T-cell (primary cell): ENCODE data around the gene GSTM5. TPM values are rescaled to one million over a fixed set of nuclear protein-coding genes. Genes with fewer than 3 reads are reported as not detected.

Experiments used
- ATAC-seq, 4 experiments: fragments of 200-7000 bp in 3 of 4; fragments of 150-1000 bp in 1 of 4; cut with Tn5 transposase; replicated peaks in 1 of 4; 1 replicate in 3 of 4; 2 replicates in 1 of 4; pipeline ENCODE4 v1.10.0; 2021; ENCODE audit warnings: moderate library complexity in 3 of 4, mild to moderate bottlenecking in 2 of 4, moderate number of reproducible peaks in 1 of 4
- CTCF ChIA-PET, 2 donors: fragments of 300-600 bp; sonication (Branson Sonifier 250); formaldehyde crosslinking; loops; one replicate each; lab custom pipeline; 2022; ENCODE audit warnings: antibody characterized with exemption in 2 of 2; lab: Charles Lee
- POLR2A ChIA-PET, 2 donors: fragments of 300-600 bp; sonication (Branson Sonifier 250); formaldehyde crosslinking; loops; one replicate each; lab custom pipeline; 2022; ENCODE audit warnings: antibody characterized with exemption in 2 of 2; lab: Charles Lee
- DNase-seq, 35 experiments: peaks; one replicate each; pipeline versions ENCODE4 v3.0.0 to v3.0.0-alpha.2; 2013 to 2023
- H3K27ac ChIP-seq: one replicate; pipeline ENCODE4 v1.5.1; 2013; ENCODE audit warnings: low read length
- H3K27me3 ChIP-seq, 2 experiments: replicated peaks in 1 of 2; 1 replicate in 1 of 2; 2 replicates in 1 of 2; pipeline versions ENCODE4 v1.6.1 to v1.7.0; 2013; ENCODE audit warnings: low read length in 1 of 2, mixed read lengths in 1 of 2; ENCODE audit not compliant: control insufficient read depth in 2 of 2, insufficient read depth in 2 of 2; ENCODE audit errors: extremely low read depth in 1 of 2
- H3K36me3 ChIP-seq, 2 donors: 1 replicate in 1 of 2; 2 replicates in 1 of 2; pipeline versions ENCODE4 v1.6.1 to v1.7.0; 2013; ENCODE audit warnings: low read length in 1 of 2; ENCODE audit not compliant: control insufficient read depth in 2 of 2, insufficient read depth in 1 of 2; ENCODE audit errors: extremely low read depth in 1 of 2
- H3K4me1 ChIP-seq, 2 experiments: 1 replicate in 1 of 2; 2 replicates in 1 of 2; pipeline versions ENCODE4 v1.6.1 to v1.7.0; 2013; ENCODE audit warnings: low read length in 2 of 2, mixed read lengths in 1 of 2; ENCODE audit not compliant: insufficient read depth in 2 of 2, control insufficient read depth in 1 of 2; ENCODE audit errors: extremely low read depth in 1 of 2
- H3K4me3 ChIP-seq, 2 donors: 1 replicate in 1 of 2; 2 replicates in 1 of 2; pipeline versions ENCODE4 v1.5.1 to v1.7.0; 2013; ENCODE audit warnings: mild to moderate bottlenecking in 2 of 2, low read length in 1 of 2, moderate library complexity in 1 of 2; ENCODE audit not compliant: control insufficient read depth in 1 of 2; ENCODE audit errors: extremely low read depth in 1 of 2
- H3K9me3 ChIP-seq: 2 replicates; pipeline ENCODE4 v1.7.0; 2013
- H3K27ac Mint-ChIP-seq, 2 donors: one replicate each; pipeline ENCODE4 v1.8.0; 2020 to 2021; ENCODE audit warnings: mild to moderate bottlenecking in 2 of 2, mixed read lengths in 2 of 2
- H3K27me3 Mint-ChIP-seq, 2 donors: one replicate each; pipeline ENCODE4 v1.8.0; 2021 to 2022; ENCODE audit warnings: mixed read lengths in 2 of 2
- H3K36me3 Mint-ChIP-seq: one replicate; pipeline ENCODE4 v1.8.0; 2021; ENCODE audit warnings: mixed read lengths
- H3K4me1 Mint-ChIP-seq, 3 donors: one replicate each; pipeline ENCODE4 v1.8.0; 2020 to 2022; ENCODE audit warnings: mixed read lengths in 3 of 3, mild to moderate bottlenecking in 1 of 3
- H3K4me3 Mint-ChIP-seq, 3 donors: one replicate each; pipeline ENCODE4 v1.8.0; 2020 to 2022; ENCODE audit warnings: mild to moderate bottlenecking in 3 of 3, mixed read lengths in 3 of 3, moderate library complexity in 3 of 3
- H3K9me3 Mint-ChIP-seq, 3 donors: one replicate each; pipeline ENCODE4 v1.8.0; 2020 to 2022; ENCODE audit warnings: mixed read lengths in 3 of 3
- WGBS: methylation state at CpG from one replicate; pipeline ENCODE4 v1.1.5; 2013; ENCODE audit warnings: missing lambda C conversion rate; ENCODE audit not compliant: insufficient coverage; 5-methylcytosine and 5-hydroxymethylcytosine counted together
- total RNA-seq, 35 experiments: library from RNA in 6 of 35; stranded (reverse) in 6 of 35; fragments of 120-200 nt in 1 of 35; gene quantifications; one replicate each; pipeline versions ENCODE4 v1.2.1 to v1.2.4 and lab custom pipeline; 2013 to 2026

The GSTM5 gene
- total RNA-seq, 5 donors from 2014 or later (not counting 1 experiment from before 2014, with no cell fraction given): 0.12 to 0.63 (median 0.23) TPM

GRCh38 chr1:109716121-109716520, 4.1 kb downstream of the GSTM5 start:
- Mint-ChIP-seq H3K27me3 (peaks cover 17 to 19% of the 10 kb centered on the region in 2 donors), H3K36me3 (no peaks in the 10 kb centered on the region), H3K4me3 (no peak overlapping the region), H3K9me3 (no peaks in the 10 kb centered on the region), H3K4me1 (peaks cover 0 to 1% (median 0%) of the 10 kb centered on the region in 3 donors), H3K27ac (no peak overlapping the region)
- DNase-seq (no peak), ATAC-seq (no peak)
- POLR2A ChIA-PET: no interaction called here
- 100% methylated on average over 2 of the region's 3 CpGs for WGBS
- H3K36me3 ChIP-seq: no peaks in the 10 kb centered on the region
- H3K4me1 ChIP-seq: peaks cover 0 to 7% of the 10 kb centered on the region in 2 experiments
- CTCF ChIA-PET: no interaction called here
- H3K9me3 ChIP-seq: no peaks in the 10 kb centered on the region
- H3K4me3 ChIP-seq: no peak overlapping the region
- no peak overlapping the region for H3K27ac ChIP-seq
- peaks cover 0 to 25% of the 10 kb centered on the region in 2 experiments for H3K27me3 ChIP-seq

DNA sequence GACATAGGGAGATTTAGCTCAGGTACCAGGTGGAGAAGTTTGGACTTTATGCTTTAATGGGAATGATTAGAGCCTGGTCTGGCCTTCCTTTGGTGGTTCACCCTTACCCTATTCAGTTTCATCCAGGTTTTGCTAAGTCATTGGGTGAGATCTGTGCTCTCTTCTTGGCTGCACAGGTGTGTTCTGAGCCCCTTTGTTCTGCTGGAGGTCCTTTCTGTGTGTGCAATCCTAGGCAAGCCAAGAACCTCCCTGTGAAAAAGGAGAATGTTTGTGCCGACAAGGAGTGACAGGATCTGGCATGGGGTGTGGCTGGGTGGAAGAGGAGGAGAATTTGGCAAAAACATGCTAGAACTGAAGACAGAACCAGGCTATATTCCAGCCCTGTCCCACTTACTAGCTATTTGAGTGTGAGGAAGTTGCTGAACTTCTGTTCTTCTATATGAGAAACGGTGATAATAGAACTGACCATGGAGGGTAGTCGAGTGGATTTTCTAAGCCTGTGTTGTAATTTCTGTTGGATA, 4.6 kb downstream of the GSTM5 start:
- Mint-ChIP-seq H3K36me3 (no peaks in the 10 kb centered on the region), H3K27me3 (peaks cover 17 to 18% of the 10 kb centered on the region in 2 donors), H3K9me3 (no peaks in the 10 kb centered on the region), H3K4me3 (no peak overlapping the region), H3K4me1 (peaks cover 0 to 1% (median 0%) of the 10 kb centered on the region in 3 donors), H3K27ac (no peak overlapping the region)
- H3K36me3 ChIP-seq: no peaks in the 10 kb centered on the region
- H3K4me3 ChIP-seq: no peak overlapping the region
- no peaks in the 10 kb centered on the region for H3K9me3 ChIP-seq
- CTCF ChIA-PET: no interaction called here
- DNase-seq (no peak), ATAC-seq (no peak)
- H3K27me3 ChIP-seq: peaks cover 0 to 25% of the 10 kb centered on the region in 2 experiments
- H3K27ac ChIP-seq: no peak overlapping the region
- H3K4me1 ChIP-seq: peaks cover 0 to 7% of the 10 kb centered on the region in 2 experiments
- 83% methylated on average over 3 of the region's 3 CpGs for WGBS
- POLR2A ChIA-PET: no interaction called here

GRCh38 chr1:109717729-109718128, 5.7 kb downstream of the GSTM5 start:
- Mint-ChIP-seq H3K27ac (no peak overlapping the region), H3K27me3 (peaks cover 17% of the 10 kb centered on the region in 2 donors), H3K9me3 (no peaks in the 10 kb centered on the region), H3K4me1 (no peaks in the 10 kb centered on the region), H3K36me3 (no peaks in the 10 kb centered on the region), H3K4me3 (no peak overlapping the region)
- POLR2A ChIA-PET: no interaction called here
- H3K4me3 ChIP-seq: no peak overlapping the region
- WGBS: 90% methylated on average over 2 of the region's 5 CpGs
- CTCF ChIA-PET: no interaction called here
- H3K4me1 ChIP-seq: no peaks in the 10 kb centered on the region
- H3K27me3 ChIP-seq: peaks cover 0 to 18% of the 10 kb centered on the region in 2 experiments
- H3K27ac ChIP-seq: no peak overlapping the region
- H3K9me3 ChIP-seq: no peaks in the 10 kb centered on the region
- no peaks in the 10 kb centered on the region for H3K36me3 ChIP-seq
- DNase-seq (no peak), ATAC-seq (no peak)

DNA sequence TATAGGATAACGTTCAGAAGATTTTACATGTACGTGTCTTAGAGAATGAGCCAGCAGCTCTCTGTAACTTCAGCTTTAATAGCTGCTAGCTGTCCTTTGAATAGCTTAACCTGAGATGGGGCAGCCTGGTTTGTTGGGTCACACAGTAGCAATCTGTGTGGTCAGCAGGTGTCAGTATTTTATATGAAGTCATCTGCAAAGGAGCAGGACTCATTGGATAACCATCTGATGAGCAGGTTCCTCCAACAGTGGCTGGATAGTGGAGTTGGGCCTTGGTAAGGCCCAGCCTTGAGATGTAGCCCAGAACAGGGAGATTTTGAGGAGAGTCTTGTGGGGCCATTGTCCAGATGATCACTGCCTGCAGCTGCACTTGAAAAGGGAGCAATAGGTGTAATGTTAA, 6.4 kb downstream of the GSTM5 start:
- ChIA-PET POLR2A (no interaction called here), CTCF (no interaction called here)
- H3K4me1 ChIP-seq: no peaks in the 10 kb centered on the region
- H3K27me3 Mint-ChIP-seq: peaks cover 14% of the 10 kb centered on the region in 2 donors
- no peak overlapping the region for H3K27ac Mint-ChIP-seq
- H3K4me3 Mint-ChIP-seq: no peak overlapping the region
- 84% methylated on average over 2 of the region's 2 CpGs for WGBS
- H3K36me3 Mint-ChIP-seq: no peaks in the 10 kb centered on the region
- no peaks in the 10 kb centered on the region for H3K4me1 Mint-ChIP-seq
- ATAC-seq (no peak), DNase-seq (no peak)
- H3K27me3 ChIP-seq: peaks cover 0 to 16% of the 10 kb centered on the region in 2 experiments
- H3K9me3 ChIP-seq: no peaks in the 10 kb centered on the region
- no peak overlapping the region for H3K4me3 ChIP-seq
- no peaks in the 10 kb centered on the region for H3K36me3 ChIP-seq
- H3K27ac ChIP-seq: no peak overlapping the region
- H3K9me3 Mint-ChIP-seq: no peaks in the 10 kb centered on the region

DNA sequence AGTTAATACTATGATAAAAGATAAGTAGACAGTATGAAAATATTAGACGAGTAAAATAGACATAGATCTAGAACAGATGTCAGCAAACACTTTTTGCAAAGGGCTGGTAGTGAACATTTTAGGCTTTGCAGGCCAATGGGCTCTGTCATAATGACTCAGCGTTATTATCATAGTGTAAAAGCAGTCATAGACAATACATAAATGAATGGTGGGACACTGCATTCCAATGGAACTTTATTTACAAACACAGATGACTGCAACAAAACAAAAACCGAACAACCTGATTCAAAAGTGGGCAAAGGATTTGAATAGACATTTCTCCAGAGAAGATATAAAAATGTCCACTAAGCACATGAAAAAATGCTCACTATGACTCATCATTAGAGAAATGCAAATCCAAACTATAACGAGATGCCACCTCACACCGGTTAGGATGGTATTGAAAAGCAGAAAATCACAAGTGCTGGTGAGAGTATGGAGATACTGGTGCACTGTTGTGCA, 7.3 kb downstream of the GSTM5 start:
- Mint-ChIP-seq H3K9me3 (no peaks in the 10 kb centered on the region), H3K27me3 (peaks cover 7 to 8% of the 10 kb centered on the region in 2 donors), H3K27ac (no peak overlapping the region), H3K4me1 (no peaks in the 10 kb centered on the region), H3K36me3 (no peaks in the 10 kb centered on the region), H3K4me3 (no peak overlapping the region)
- Histone ChIP-seq H3K9me3 (no peaks in the 10 kb centered on the region), H3K27ac (no peak overlapping the region), H3K4me1 (no peaks in the 10 kb centered on the region), H3K36me3 (no peaks in the 10 kb centered on the region), H3K27me3 (peaks cover 0 to 12% of the 10 kb centered on the region in 2 experiments), H3K4me3 (no peak overlapping the region)
- no CpG with 5 or more reads among the region's 5 CpGs for WGBS
- ChIA-PET POLR2A (no interaction called here), CTCF (no interaction called here)
- no peak for ATAC-seq
- DNase-seq: no peak

GRCh38 chr1:109721042-109721441, 9.0 kb downstream of the GSTM5 start:
- Mint-ChIP-seq H3K27me3 (peaks cover 4 to 7% of the 10 kb centered on the region in 2 donors), H3K9me3 (no peaks in the 10 kb centered on the region), H3K4me3 (no peak overlapping the region), H3K36me3 (no peaks in the 10 kb centered on the region), H3K27ac (no peak overlapping the region), H3K4me1 (no peaks in the 10 kb centered on the region)
- H3K4me1 ChIP-seq: no peaks in the 10 kb centered on the region
- no peak overlapping the region for H3K4me3 ChIP-seq
- ChIA-PET POLR2A (no interaction called here), CTCF (no interaction called here)
- no peak overlapping the region for H3K27ac ChIP-seq
- ATAC-seq (no peak), DNase-seq (no peak)
- H3K9me3 ChIP-seq: no peaks in the 10 kb centered on the region
- H3K27me3 ChIP-seq: peaks cover 0 to 9% of the 10 kb centered on the region in 2 experiments
- no peaks in the 10 kb centered on the region for H3K36me3 ChIP-seq
- 80% methylated on average over 1 of the region's 5 CpGs for WGBS
